ENCODE measurements around the gene SAP25. TPM values are rescaled to one million over a fixed set of nuclear protein-coding genes. Genes with fewer than 3 reads are reported as not detected.

Gene SAP25
- polyA plus RNA-seq, 2 donors = 1.5 to 3.3 TPM

DNA sequence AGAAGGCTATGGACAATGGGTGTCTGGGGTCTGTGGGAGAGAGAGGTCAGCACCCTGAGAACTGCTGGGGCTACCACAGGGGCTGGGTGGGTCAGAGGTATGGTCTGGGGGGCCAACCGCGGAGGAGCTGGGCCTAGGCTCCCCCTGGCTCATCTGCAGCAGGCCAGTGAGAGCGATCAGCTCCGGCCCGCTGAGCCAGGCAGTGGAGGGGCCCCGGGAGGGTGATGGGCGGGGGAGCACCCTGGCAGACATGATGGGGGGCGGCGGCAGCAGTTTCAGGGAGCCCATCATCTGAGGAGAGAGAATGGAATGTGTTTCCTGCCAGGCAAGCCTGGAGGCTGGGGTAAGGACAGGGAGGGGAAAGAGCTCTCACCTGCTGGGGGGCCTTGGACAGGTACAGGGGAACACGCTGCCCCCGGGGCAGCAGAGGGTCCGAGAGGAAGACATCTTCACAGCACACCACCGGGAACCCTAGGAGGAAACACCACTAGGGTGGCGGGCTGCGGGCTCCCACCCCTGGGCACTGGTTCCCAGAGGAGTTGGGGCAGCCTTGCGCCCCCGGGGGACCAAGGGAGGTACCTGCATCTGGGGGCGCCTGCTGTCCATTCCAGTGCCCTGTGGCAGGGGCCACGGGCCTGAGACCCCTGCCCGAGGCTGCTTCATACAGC is 1.3 kb downstream of the SAP25 start:
- peaks cover 3 to 19% of the 10 kb centered on the region in 2 donors for H3K4me1 ChIP-seq (ENCODE audit: control insufficient read depth in 2 of 2, insufficient read depth in 2 of 2, low read length in 1 of 2)
- H3K9me3 ChIP-seq (ENCODE audit: control insufficient read depth in 2 of 2, insufficient read depth in 1 of 2, low read depth in 1 of 2, low read length in 1 of 2) = no peaks in the 10 kb centered on the region
- H3K27ac ChIP-seq (ENCODE audit: low read depth in 2 of 2, low read length in 1 of 2) = no peak overlapping the region
- H3K4me3 ChIP-seq (ENCODE audit: low read depth in 1 of 2, low read length in 2 of 2) = no peak overlapping the region
- WGBS, 2 donors = 80 to 84% methylated on average over 17 to 20 of the region's 20 CpGs
- no peaks in the 10 kb centered on the region for H3K27me3 ChIP-seq (ENCODE audit: control insufficient read depth in 1 of 2, insufficient read depth in 2 of 2, low read length in 2 of 2)
- peaks cover 11 to 35% of the 10 kb centered on the region in 2 donors for H3K36me3 ChIP-seq (ENCODE audit: control insufficient read depth in 2 of 2, insufficient read depth in 2 of 2, low read length in 1 of 2)

DNA sequence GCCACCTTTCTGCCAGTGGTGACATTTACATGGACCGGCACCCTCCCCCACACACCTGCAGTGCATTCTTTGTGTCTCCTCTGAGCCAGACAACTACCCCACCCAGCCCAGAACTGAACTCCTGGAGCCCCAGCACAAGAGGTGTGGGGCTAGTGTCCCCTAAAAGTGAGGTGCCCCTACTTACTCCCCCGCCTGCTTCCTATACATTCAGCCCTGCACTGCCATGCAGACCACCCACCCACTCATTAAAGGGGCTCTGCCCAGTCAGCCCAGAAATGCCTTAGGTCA is 1.9 kb downstream of the SAP25 start:
- Histone ChIP-seq H3K9me3 (ENCODE audit: control insufficient read depth in 2 of 2, insufficient read depth in 1 of 2, low read depth in 1 of 2, low read length in 1 of 2) (no peaks in the 10 kb centered on the region), H3K36me3 (ENCODE audit: control insufficient read depth in 2 of 2, insufficient read depth in 2 of 2, low read length in 1 of 2) (peaks cover 11 to 29% of the 10 kb centered on the region in 2 donors), H3K4me1 (ENCODE audit: control insufficient read depth in 2 of 2, insufficient read depth in 2 of 2, low read length in 1 of 2) (peaks cover 4 to 19% of the 10 kb centered on the region in 2 donors), H3K27me3 (ENCODE audit: control insufficient read depth in 1 of 2, insufficient read depth in 2 of 2, low read length in 2 of 2) (no peaks in the 10 kb centered on the region), H3K27ac (ENCODE audit: low read depth in 2 of 2, low read length in 1 of 2) (no peak overlapping the region), H3K4me3 (ENCODE audit: low read depth in 1 of 2, low read length in 2 of 2) (no peak overlapping the region)
- WGBS, 2 donors = 88 to 92% methylated on average over 2 of the region's 2 CpGs

DNA sequence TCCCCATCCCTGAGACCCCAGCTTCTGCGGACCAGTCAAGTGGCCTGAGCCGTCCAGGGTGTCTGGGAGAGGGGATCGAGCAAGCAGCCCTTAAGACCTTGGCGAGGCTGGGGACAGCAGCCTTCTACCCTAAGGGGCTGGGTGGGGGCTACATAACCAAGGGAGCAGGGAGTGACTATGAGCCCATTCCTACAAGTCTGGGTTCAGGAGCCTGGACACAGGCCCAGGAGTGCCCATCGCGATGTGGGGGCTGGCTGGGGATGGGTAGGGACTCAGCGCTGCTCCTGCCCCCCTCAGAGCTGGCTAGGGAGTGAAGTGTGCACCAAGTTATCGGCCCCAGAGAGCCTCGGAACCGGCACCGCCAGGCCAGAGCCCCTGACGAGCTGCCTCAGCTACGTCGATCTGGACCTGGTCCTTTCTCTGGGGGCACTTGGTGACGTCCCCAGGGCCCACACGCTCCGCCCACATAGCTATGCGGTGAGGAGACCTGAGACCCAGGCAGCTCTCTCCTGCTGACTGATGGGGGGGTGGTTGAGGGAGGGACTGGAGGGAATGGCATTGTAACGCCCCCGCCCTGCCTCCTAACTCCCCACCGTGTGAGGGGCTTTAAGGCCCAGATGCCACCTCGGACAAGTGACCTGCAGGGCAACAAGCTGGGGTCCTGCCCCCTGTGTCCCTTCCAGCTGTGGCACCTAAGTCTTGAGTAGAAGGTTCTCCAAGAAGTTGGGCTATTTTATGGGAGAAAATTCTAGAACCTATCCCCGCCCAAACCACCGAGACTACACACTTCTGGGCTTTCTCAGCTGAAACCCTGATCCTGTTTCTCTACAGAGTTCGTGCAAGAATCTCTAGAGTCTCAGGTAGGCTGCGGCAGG is 2.5 kb downstream of the SAP25 start:
- Histone ChIP-seq H3K27ac (ENCODE audit: low read depth in 2 of 2, low read length in 1 of 2) (no peak overlapping the region), H3K4me1 (ENCODE audit: control insufficient read depth in 2 of 2, insufficient read depth in 2 of 2, low read length in 1 of 2) (peaks cover 4 to 19% of the 10 kb centered on the region in 2 donors), H3K27me3 (ENCODE audit: control insufficient read depth in 1 of 2, insufficient read depth in 2 of 2, low read length in 2 of 2) (no peaks in the 10 kb centered on the region), H3K36me3 (ENCODE audit: control insufficient read depth in 2 of 2, insufficient read depth in 2 of 2, low read length in 1 of 2) (peaks cover 6 to 24% of the 10 kb centered on the region in 2 donors), H3K4me3 (ENCODE audit: low read depth in 1 of 2, low read length in 2 of 2) (no peak overlapping the region), H3K9me3 (ENCODE audit: control insufficient read depth in 2 of 2, insufficient read depth in 1 of 2, low read depth in 1 of 2, low read length in 1 of 2) (no peaks in the 10 kb centered on the region)
- 73 to 77% methylated on average over 26 of the region's 26 CpGs for WGBS, 2 donors

DNA sequence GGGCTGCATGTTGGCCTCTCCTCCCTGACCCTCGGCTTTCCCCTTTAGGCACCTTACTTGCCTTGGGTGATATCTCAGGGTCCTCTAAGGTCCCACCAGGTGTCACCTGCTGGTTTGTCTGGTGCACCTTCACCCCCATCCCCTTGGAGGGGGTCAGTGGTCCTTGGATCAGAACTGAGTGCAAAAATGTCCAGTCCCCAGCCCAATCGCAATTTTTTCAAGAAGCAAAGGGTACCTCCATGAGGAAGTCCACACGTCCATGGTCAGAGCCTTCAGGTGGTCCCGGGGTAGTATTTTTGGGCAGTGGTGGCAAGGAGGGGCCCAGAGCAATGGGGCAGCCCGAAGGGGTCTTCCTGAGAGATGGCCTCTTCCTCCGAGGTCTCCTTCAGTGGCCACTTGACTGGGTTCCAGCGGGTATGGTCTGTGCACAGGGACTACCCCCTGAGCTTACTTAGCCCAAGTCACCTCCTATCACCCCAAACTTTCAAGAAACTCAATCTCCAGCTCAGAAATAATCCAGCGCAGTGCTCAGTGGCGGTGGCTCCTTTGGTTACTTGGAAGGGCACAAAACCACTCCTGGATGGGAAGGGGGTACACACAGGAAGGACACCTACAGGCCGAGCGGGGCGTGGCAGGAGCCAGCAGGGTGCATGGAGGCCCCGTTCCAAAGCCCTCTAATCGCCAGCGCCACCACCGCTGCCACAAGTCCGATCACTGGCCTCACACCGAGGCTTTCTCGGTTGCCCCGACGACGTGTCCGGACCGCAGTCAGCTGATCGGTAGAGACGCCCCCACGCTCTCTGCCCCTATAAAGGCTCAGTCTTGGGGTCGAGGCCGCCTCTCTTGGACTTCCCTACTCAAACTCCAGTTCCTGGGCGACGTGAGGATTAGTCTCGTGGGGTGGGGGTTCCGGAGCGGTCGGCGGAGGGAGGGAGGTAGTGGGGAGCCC is 4.5 kb downstream of the SAP25 start:
- Histone ChIP-seq H3K4me1 (ENCODE audit: control insufficient read depth in 2 of 2, insufficient read depth in 2 of 2, low read length in 1 of 2) (peaks cover 4 to 19% of the 10 kb centered on the region in 2 donors), H3K4me3 (ENCODE audit: low read depth in 1 of 2, low read length in 2 of 2) (peak overlapping the region in 1 of 2 donors; percentile 30), H3K27ac (ENCODE audit: low read depth in 2 of 2, low read length in 1 of 2) (peak overlapping the region in 1 of 2 donors; percentile 50), H3K36me3 (ENCODE audit: control insufficient read depth in 2 of 2, insufficient read depth in 2 of 2, low read length in 1 of 2) (peaks cover 0 to 14% of the 10 kb centered on the region in 2 donors), H3K9me3 (ENCODE audit: control insufficient read depth in 2 of 2, insufficient read depth in 1 of 2, low read depth in 1 of 2, low read length in 1 of 2) (no peaks in the 10 kb centered on the region), H3K27me3 (ENCODE audit: control insufficient read depth in 1 of 2, insufficient read depth in 2 of 2, low read length in 2 of 2) (no peaks in the 10 kb centered on the region)
- WGBS, 2 donors = 24 to 25% methylated on average over 34 to 36 of the region's 36 CpGs

DNA sequence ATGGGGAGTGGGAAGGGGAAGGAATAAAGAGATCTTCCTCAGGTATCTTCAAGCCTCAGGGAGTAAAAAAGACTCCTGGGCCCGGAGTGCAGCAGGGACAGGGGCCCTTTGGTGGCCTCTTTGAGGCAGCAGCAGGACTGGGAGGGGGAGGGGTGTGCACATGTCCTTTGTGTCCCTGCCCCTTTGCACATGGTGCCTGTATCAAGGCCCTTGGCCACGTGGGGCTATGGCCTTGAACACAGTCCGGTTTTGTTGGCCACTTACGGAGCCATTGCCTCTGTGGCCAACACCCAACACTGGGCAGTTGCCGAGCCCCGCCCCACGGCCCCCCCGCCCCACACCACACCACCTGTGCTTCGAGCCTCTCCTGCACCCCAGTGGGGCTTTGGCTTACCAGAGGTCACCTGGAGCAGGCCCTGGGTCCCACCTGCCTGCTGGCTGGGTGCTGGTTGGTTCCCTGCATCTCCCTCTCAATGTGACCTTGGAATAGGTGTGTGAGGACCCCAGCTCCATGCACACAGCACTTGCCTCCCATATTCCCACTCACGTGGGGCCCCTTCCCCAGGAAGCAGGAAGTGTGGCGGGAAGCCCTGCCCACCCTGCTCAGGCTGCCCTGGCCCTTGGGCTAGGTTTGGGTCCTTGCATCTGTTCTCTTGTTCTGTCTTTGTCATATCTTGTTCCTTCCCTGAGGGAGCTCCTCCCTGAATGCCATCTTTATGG is 5.4 kb downstream of the SAP25 start:
- Histone ChIP-seq H3K9me3 (ENCODE audit: control insufficient read depth in 2 of 2, insufficient read depth in 1 of 2, low read depth in 1 of 2, low read length in 1 of 2) (no peaks in the 10 kb centered on the region), H3K4me3 (ENCODE audit: low read depth in 1 of 2, low read length in 2 of 2) (no peak overlapping the region), H3K27ac (ENCODE audit: low read depth in 2 of 2, low read length in 1 of 2) (no peak overlapping the region), H3K27me3 (ENCODE audit: control insufficient read depth in 1 of 2, insufficient read depth in 2 of 2, low read length in 2 of 2) (no peaks in the 10 kb centered on the region), H3K4me1 (ENCODE audit: control insufficient read depth in 2 of 2, insufficient read depth in 2 of 2, low read length in 1 of 2) (peaks cover 4 to 19% of the 10 kb centered on the region in 2 donors), H3K36me3 (ENCODE audit: control insufficient read depth in 2 of 2, insufficient read depth in 2 of 2, low read length in 1 of 2) (peaks cover 0 to 13% of the 10 kb centered on the region in 2 donors)
- WGBS, 2 donors = 56 to 71% methylated on average over 10 to 11 of the region's 11 CpGs

DNA sequence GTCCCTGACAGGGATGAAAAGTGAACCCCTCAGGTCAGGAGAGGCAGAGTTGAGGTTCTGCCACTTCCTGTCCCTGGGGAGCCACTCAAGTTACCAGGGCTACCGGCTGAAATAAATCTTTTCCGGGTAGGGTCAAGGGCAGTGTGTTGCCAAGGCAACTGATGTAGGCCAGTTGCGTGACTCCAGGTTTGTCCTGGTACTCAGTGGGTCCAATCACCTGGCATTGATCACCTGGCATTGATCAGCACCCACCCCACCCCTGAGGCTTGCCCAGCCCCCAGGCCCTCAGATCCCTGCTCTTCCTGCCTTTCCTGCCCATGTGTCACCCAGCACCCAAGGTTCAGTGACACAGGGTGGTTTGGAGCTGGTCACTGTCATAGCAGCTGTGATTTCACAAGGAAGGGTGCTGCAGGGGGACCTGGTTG is 5.9 kb downstream of the SAP25 start:
- H3K4me1 ChIP-seq (ENCODE audit: control insufficient read depth in 2 of 2, insufficient read depth in 2 of 2, low read length in 1 of 2) = peaks cover 4 to 19% of the 10 kb centered on the region in 2 donors
- H3K27ac ChIP-seq (ENCODE audit: low read depth in 2 of 2, low read length in 1 of 2) = peak overlapping the region in 1 of 2 donors; percentile 1
- 42 to 49% methylated on average over 3 of the region's 3 CpGs for WGBS, 2 donors
- no peaks in the 10 kb centered on the region for H3K9me3 ChIP-seq (ENCODE audit: control insufficient read depth in 2 of 2, insufficient read depth in 1 of 2, low read depth in 1 of 2, low read length in 1 of 2)
- H3K36me3 ChIP-seq (ENCODE audit: control insufficient read depth in 2 of 2, insufficient read depth in 2 of 2, low read length in 1 of 2) = peaks cover 0 to 15% of the 10 kb centered on the region in 2 donors
- H3K27me3 ChIP-seq (ENCODE audit: control insufficient read depth in 1 of 2, insufficient read depth in 2 of 2, low read length in 2 of 2) = no peaks in the 10 kb centered on the region
- no peak overlapping the region for H3K4me3 ChIP-seq (ENCODE audit: low read depth in 1 of 2, low read length in 2 of 2)

DNA sequence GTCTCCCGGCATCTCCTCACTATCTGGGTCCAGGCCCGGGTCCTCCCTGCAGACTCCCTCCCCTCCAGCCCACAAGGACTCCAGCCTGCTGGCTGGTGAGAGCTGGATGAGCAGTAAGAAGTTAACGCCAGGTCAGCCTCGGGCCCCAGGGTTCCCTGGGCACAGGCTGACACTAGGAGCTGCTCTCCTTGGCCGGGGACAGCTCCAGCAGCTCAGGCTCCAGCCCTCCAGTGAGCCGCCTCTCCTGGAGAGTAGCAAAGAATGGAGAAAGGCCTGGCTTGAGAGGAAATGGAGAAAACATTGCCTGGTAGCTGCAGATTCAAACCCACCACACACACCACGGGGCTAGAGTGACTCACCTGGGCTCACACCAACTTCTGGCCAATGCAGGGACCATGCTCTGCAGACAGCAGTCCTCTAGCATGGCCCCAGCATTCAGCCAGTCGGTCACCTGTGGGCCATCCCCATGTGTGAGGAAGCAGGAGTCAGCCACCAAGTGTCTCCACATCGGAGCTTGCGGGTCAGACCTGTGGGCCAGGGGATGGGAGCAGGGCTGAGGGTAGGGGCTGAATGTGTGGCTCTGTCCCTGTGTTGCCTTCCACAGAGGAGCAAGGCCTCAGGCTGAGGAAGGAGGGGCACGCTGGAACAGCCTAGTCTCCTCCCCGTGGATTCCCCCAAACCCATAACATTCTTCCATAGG is 6.5 kb downstream of the SAP25 start:
- Histone ChIP-seq H3K9me3 (ENCODE audit: control insufficient read depth in 2 of 2, insufficient read depth in 1 of 2, low read depth in 1 of 2, low read length in 1 of 2) (no peaks in the 10 kb centered on the region), H3K27me3 (ENCODE audit: control insufficient read depth in 1 of 2, insufficient read depth in 2 of 2, low read length in 2 of 2) (no peaks in the 10 kb centered on the region), H3K4me3 (ENCODE audit: low read depth in 1 of 2, low read length in 2 of 2) (no peak overlapping the region), H3K36me3 (ENCODE audit: control insufficient read depth in 2 of 2, insufficient read depth in 2 of 2, low read length in 1 of 2) (peaks cover 0 to 21% of the 10 kb centered on the region in 2 donors), H3K4me1 (ENCODE audit: control insufficient read depth in 2 of 2, insufficient read depth in 2 of 2, low read length in 1 of 2) (peaks cover 4 to 19% of the 10 kb centered on the region in 2 donors), H3K27ac (ENCODE audit: low read depth in 2 of 2, low read length in 1 of 2) (peak overlapping the region in 1 of 2 donors; percentile 1)
- WGBS, 2 donors = 71 to 73% methylated on average over 12 of the region's 12 CpGs

DNA sequence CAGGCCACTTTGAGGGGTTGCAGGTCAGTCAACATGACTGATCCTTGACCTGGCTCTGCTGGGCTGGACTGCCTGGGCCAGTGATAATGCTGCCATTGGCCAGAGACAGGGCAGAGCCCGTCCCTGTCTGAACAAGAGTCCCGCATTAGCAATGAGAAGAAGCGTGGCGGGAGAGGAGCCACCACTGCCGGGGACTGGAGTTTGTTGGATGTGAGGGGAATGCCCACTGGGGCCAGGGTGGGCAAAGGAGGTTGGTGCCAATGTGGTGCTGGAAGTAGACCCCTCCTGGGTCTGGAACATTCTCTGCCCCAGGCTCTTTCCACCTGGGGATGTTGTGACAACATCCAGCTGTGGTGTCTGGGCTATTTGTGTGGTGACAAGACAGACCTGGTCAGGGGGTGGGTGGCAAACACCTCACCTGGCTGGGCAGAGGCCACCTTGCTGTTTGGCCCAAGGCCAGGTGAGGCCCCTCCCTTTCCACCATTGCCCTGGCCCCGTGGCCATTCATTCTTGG is 7.6 kb downstream of the SAP25 start:
- Histone ChIP-seq H3K9me3 (ENCODE audit: control insufficient read depth in 2 of 2, insufficient read depth in 1 of 2, low read depth in 1 of 2, low read length in 1 of 2) (no peaks in the 10 kb centered on the region), H3K27ac (ENCODE audit: low read depth in 2 of 2, low read length in 1 of 2) (no peak overlapping the region), H3K4me1 (ENCODE audit: control insufficient read depth in 2 of 2, insufficient read depth in 2 of 2, low read length in 1 of 2) (peaks cover 4 to 17% of the 10 kb centered on the region in 2 donors), H3K36me3 (ENCODE audit: control insufficient read depth in 2 of 2, insufficient read depth in 2 of 2, low read length in 1 of 2) (peaks cover 0 to 29% of the 10 kb centered on the region in 2 donors), H3K27me3 (ENCODE audit: control insufficient read depth in 1 of 2, insufficient read depth in 2 of 2, low read length in 2 of 2) (no peaks in the 10 kb centered on the region), H3K4me3 (ENCODE audit: low read depth in 1 of 2, low read length in 2 of 2) (no peak overlapping the region)
- WGBS, 2 donors = 79 to 81% methylated on average over 6 of the region's 6 CpGs

All from esophagus (tissue), 2 donors.